H1 (cell line): Measurements from ENCODE around the gene IFI30. TPM values are rescaled to one million over a fixed set of nuclear protein-coding genes. Genes with fewer than 3 reads are reported as not detected.

Experiments used
- PHF8 ChIP-seq: fragments of 200-600 bp; sonication (generic); conservative IDR thresholded peaks from 2 replicates; pipeline ENCODE4 v1.7.1; 2012; ENCODE audit warnings: low read depth, mild to moderate bottlenecking, inconsistent platforms, low read length, moderate library complexity
- USF2 ChIP-seq: IDR thresholded peaks from 2 replicates; pipeline ENCODE4 v1.6.1; 2011; ENCODE audit warnings: low read length, improper control_type of control experiment
- polyA plus RNA-seq, 7 experiments: library from polyadenylated mRNA; depleted of rRNA in 3 of 7; stranded (reverse) in 5 of 7; unstranded in 2 of 7; fragments of >200 nt in 5 of 7; fragments of 200-250 nt in 2 of 7; gene quantifications; 1 replicate in 5 of 7; 2 replicates in 1 of 7; 4 replicates in 1 of 7; pipeline versions ENCODE4 v1.2.1 to v1.2.3, GENCODE V29; 2011 to 2013; ENCODE audit warnings: missing spikeins in 2 of 7, mixed read lengths in 2 of 7
- total RNA-seq: library from RNA; stranded (reverse); fragmentation: NEBNext Ultra II Directional; extraction: Animal tissue kit (Norgen Biotek cat#: 25700); gene quantifications from 2 replicates; pipeline ENCODE4 v1.2.1, GENCODE V29; 2021

The IFI30 gene
- total and polyA plus RNA-seq, 2 of the 8 experiments (the other 6 are each of a cell fraction or from before 2014, with no cell fraction given) = 28.9 to 62.4 TPM

- TF ChIP-seq PHF8 = no peak
- TF ChIP-seq USF2 = no peak
- TF ChIP-seq, all 59 proteins: peak for 0
Observed at GRCh38 chr19:18170714-18171255, 2.8 kb upstream of the IFI30 start (continued).
